Keratinocyte (primary cell): ENCODE measurements around the gene DOLPP1. TPM values are rescaled to one million over a fixed set of nuclear protein-coding genes. Genes with fewer than 3 reads are reported as not detected.

Experiments
- DNase-seq: peaks from one replicate; pipeline ENCODE4 v3.0.0-alpha.2; 2011; ENCODE audit warnings: low read depth, missing footprints, low spot score
- FAIRE-seq: peaks from 2 replicates; lab custom pipeline; 2011; peaks lifted over from hg19 to GRCh38; lab: Jason Lieb, UNC
- H2AFZ ChIP-seq: 2 replicates; pipeline ENCODE4 v1.6.0; 2012; ENCODE audit warnings: low read length, control low read depth, inconsistent platforms; ENCODE audit not compliant: control insufficient read depth
- H3K27ac ChIP-seq: 2 replicates; pipeline ENCODE4 v1.5.1; 2011; ENCODE audit warnings: low read length; ENCODE audit not compliant: control insufficient read depth, insufficient read depth
- H3K27me3 ChIP-seq: 3 replicates; pipeline ENCODE4 v1.6.0; 2011; ENCODE audit warnings: low read length; ENCODE audit not compliant: control insufficient read depth, insufficient read depth; ENCODE audit errors: extremely low read depth
- H3K36me3 ChIP-seq, 2 experiments: 2 replicates in 1 of 2; 3 replicates in 1 of 2; pipeline ENCODE4 v1.5.1; 2011; ENCODE audit warnings: low read length in 2 of 2, mild to moderate bottlenecking in 1 of 2; ENCODE audit not compliant: control insufficient read depth in 2 of 2, insufficient read depth in 2 of 2; ENCODE audit errors: extremely low read depth in 1 of 2
- H3K4me1 ChIP-seq: 3 replicates; pipeline ENCODE4 v1.5.1; 2011; ENCODE audit warnings: low read length; ENCODE audit not compliant: control insufficient read depth, insufficient read depth; ENCODE audit errors: extremely low read depth
- H3K4me2 ChIP-seq: 3 replicates; pipeline ENCODE4 v1.6.0; 2011; ENCODE audit warnings: low read depth, low read length; ENCODE audit not compliant: control insufficient read depth, insufficient read depth; ENCODE audit errors: extremely low read depth
- H3K4me3 ChIP-seq, 3 experiments: fragments of 200-600 bp in 1 of 3; sonication (generic) in 1 of 3; 2 replicates in 2 of 3; 3 replicates in 1 of 3; pipeline ENCODE4 v1.5.1; 2011 to 2016; ENCODE audit warnings: low read length in 3 of 3, mild to moderate bottlenecking in 3 of 3, control low read depth in 2 of 3, inconsistent platforms in 1 of 3, low read depth in 1 of 3, mixed read lengths in 1 of 3, mixed run types in 1 of 3, moderate library complexity in 1 of 3; ENCODE audit not compliant: control insufficient read depth in 2 of 3, insufficient read depth in 2 of 3; ENCODE audit errors: extremely low read depth in 1 of 3
- H3K79me2 ChIP-seq: 2 replicates; pipeline ENCODE4 v1.6.0; 2012; ENCODE audit warnings: low read length; ENCODE audit not compliant: control insufficient read depth, insufficient read depth
- H3K9ac ChIP-seq: 3 replicates; pipeline ENCODE4 v1.6.0; 2011; ENCODE audit warnings: low read length; ENCODE audit not compliant: control insufficient read depth, insufficient read depth; ENCODE audit errors: extremely low read depth
- H3K9me1 ChIP-seq: 3 replicates; pipeline ENCODE4 v1.6.0; 2011; ENCODE audit warnings: low read length; ENCODE audit not compliant: control insufficient read depth, insufficient read depth; ENCODE audit errors: extremely low read depth
- H3K9me3 ChIP-seq: 2 replicates; pipeline ENCODE4 v1.5.1; 2012; ENCODE audit warnings: low read depth, low read length; ENCODE audit not compliant: control insufficient read depth
- H4K20me1 ChIP-seq: 3 replicates; pipeline ENCODE4 v1.6.0; 2011; ENCODE audit warnings: low read length; ENCODE audit not compliant: control insufficient read depth, insufficient read depth; ENCODE audit errors: extremely low read depth
- EZH2 ChIP-seq: IDR thresholded peaks from one replicate; pipeline ENCODE4 v1.6.1; 2012; ENCODE audit warnings: inconsistent platforms, mild to moderate bottlenecking, low read length, moderate library complexity
- dilution Hi-C: fragments of 300-500 bp; cut with MboI; formaldehyde crosslinking; loops from one replicate; pipeline ENCODE4 v1.7.0; 2020; ENCODE audit warnings: low sequenced_read_pairs; ENCODE audit not compliant: extremely low pct_ligation_motif_present
- polyA plus RNA-seq, 5 experiments: library from polyadenylated mRNA; depleted of rRNA in 3 of 5; stranded (reverse) in 3 of 5; stranded (forward) in 1 of 5; unstranded in 1 of 5; fragments of >200 nt; gene quantifications; 1 replicate in 1 of 5; 2 replicates in 3 of 5; 3 replicates in 1 of 5; pipeline versions ENCODE4 v1.2.1 to v1.2.3, GENCODE V29; 2011 to 2012; ENCODE audit warnings: missing spikeins in 2 of 5, low read depth in 1 of 5, low replicate concordance in 1 of 5
- TF ChIP-seq, protein P1 (sequence below), 3 experiments: IDR thresholded peaks in 1 of 3; conservative IDR thresholded peaks in 1 of 3; optimal IDR thresholded peaks in 1 of 3; 2 replicates in 2 of 3; 3 replicates in 1 of 3; pipeline versions ENCODE3 to v1.5.1; 2011; ENCODE audit warnings: low read length in 3 of 3, mild to moderate bottlenecking in 3 of 3, moderate library complexity in 2 of 3, control low read depth in 1 of 3, inconsistent platforms in 1 of 3; ENCODE audit not compliant: insufficient read depth in 2 of 3; ENCODE audit errors: extremely low read depth in 1 of 3

The DOLPP1 gene
- polyA plus RNA-seq, 1 donor (not counting 4 experiments of a cell fraction or from before 2014, with no cell fraction given) = 14.2 TPM

DNA sequence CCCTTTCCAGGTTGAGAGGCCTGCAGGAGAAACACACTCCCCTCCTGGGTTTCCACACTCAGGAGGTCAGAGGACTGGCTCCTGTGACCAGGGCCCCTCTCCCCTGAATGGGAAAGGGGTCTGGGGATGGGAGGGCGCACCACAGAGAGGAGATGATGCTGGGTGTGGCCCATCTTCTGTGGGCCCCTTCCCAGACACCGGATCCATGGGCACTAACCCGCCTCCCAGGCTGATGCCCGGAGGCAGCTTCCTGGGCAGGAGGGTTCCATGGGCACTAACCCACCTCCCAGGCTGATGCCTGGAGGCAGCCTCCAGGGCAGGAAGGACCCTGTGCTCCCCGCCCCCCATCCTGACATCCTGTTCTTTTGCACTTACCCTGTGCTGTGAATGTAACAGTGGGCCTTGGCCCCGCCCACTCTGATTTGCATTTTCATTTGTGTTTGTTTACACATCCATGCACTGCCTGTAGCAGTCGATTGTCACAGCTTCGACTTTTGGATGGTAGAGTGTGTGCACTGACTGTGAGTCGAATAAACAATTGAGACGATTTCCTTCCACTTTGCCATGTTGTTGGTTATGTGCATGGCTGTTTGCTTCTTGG, 9.3 kb upstream of the DOLPP1 start:
- H3K9me3 ChIP-seq = no peaks in the 10 kb centered on the region
- TF ChIP-seq, protein P1, sequence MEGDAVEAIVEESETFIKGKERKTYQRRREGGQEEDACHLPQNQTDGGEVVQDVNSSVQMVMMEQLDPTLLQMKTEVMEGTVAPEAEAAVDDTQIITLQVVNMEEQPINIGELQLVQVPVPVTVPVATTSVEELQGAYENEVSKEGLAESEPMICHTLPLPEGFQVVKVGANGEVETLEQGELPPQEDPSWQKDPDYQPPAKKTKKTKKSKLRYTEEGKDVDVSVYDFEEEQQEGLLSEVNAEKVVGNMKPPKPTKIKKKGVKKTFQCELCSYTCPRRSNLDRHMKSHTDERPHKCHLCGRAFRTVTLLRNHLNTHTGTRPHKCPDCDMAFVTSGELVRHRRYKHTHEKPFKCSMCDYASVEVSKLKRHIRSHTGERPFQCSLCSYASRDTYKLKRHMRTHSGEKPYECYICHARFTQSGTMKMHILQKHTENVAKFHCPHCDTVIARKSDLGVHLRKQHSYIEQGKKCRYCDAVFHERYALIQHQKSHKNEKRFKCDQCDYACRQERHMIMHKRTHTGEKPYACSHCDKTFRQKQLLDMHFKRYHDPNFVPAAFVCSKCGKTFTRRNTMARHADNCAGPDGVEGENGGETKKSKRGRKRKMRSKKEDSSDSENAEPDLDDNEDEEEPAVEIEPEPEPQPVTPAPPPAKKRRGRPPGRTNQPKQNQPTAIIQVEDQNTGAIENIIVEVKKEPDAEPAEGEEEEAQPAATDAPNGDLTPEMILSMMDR (optimal IDR thresholded peaks at IDR 0.05 in 1 of 3, IDR thresholded peaks at IDR 0.05 in 1 of 3, conservative IDR thresholded peaks at IDR 0.05 in 1 of 3; ENCODE audit: extremely low read depth in 1 of 3, insufficient read depth in 2 of 3, low read length in 3 of 3) = no peak
- no peak for TF ChIP-seq EZH2
- H2AFZ ChIP-seq = no peak overlapping the region
- peaks cover 7 to 15% of the 10 kb centered on the region in 2 experiments for H3K36me3 ChIP-seq
- H3K79me2 ChIP-seq = no peaks in the 10 kb centered on the region
- no peak overlapping the region for H3K4me2 ChIP-seq
- H4K20me1 ChIP-seq = no peaks in the 10 kb centered on the region
- H3K9ac ChIP-seq = no peak overlapping the region
- H3K27ac ChIP-seq = no peak overlapping the region
- dilution Hi-C loops = no loop called here
- no peak overlapping the region for H3K4me3 ChIP-seq
- H3K27me3 ChIP-seq = no peaks in the 10 kb centered on the region
- DNase-seq (no peak), FAIRE-seq (no peak)
- H3K9me1 ChIP-seq = no peaks in the 10 kb centered on the region
- no peaks in the 10 kb centered on the region for H3K4me1 ChIP-seq

DNA sequence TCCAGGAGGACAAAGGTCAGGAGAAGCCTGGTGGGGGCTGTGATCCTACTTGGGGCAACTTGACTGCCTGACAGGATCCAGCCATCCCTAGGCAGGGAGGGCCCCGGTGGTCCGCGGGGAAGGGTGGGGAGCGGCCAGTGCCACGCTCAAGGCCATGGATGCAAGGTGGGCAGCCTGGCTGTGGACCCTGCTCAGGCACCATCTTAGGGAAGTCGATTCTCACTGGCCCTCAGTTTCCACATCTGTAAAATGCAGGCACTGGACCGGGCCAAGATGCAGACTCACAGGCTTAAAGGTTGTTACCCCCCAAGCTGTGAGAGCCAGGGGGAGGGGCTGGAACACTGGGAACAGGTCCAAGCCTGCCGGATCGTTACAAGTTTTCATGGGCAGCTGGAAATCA, 8.7 kb upstream of the DOLPP1 start:
- Histone ChIP-seq H3K9me3 (no peaks in the 10 kb centered on the region), H2AFZ (no peak overlapping the region), H3K9ac (no peak overlapping the region), H3K9me1 (no peaks in the 10 kb centered on the region), H3K4me3 (no peak overlapping the region), H3K27me3 (no peaks in the 10 kb centered on the region), H3K27ac (no peak overlapping the region), H3K79me2 (no peaks in the 10 kb centered on the region), H4K20me1 (no peaks in the 10 kb centered on the region), H3K36me3 (peaks cover 4 to 14% of the 10 kb centered on the region in 2 experiments), H3K4me2 (no peak overlapping the region), H3K4me1 (no peaks in the 10 kb centered on the region)
- TF ChIP-seq, protein P1 (optimal IDR thresholded peaks at IDR 0.05 in 1 of 3, IDR thresholded peaks at IDR 0.05 in 1 of 3, conservative IDR thresholded peaks at IDR 0.05 in 1 of 3; ENCODE audit: extremely low read depth in 1 of 3, insufficient read depth in 2 of 3, low read length in 3 of 3) = no peak
- TF ChIP-seq EZH2 = no peak
- no peak for FAIRE-seq
- no peak for DNase-seq
- dilution Hi-C loops = no loop called here
